Neural progenitor cell (in vitro differentiated cells): ENCODE data around the gene ASB4.

Experiments
- EZH2 ChIP-seq: fragments of 200-600 bp; sonication (generic); IDR thresholded peaks from 2 replicates; pipeline ENCODE4 v1.6.1; 2017; ENCODE audit warnings: antibody characterized with exemption, mild to moderate bottlenecking, moderate library complexity
- TF ChIP-seq, protein P1 (sequence below): fragments of 200-600 bp; sonication (generic); IDR thresholded peaks from 2 replicates; pipeline ENCODE4 v1.5.1; 2017; ENCODE audit warnings: antibody characterized with exemption, mild to moderate bottlenecking

- TF ChIP-seq, protein P1, sequence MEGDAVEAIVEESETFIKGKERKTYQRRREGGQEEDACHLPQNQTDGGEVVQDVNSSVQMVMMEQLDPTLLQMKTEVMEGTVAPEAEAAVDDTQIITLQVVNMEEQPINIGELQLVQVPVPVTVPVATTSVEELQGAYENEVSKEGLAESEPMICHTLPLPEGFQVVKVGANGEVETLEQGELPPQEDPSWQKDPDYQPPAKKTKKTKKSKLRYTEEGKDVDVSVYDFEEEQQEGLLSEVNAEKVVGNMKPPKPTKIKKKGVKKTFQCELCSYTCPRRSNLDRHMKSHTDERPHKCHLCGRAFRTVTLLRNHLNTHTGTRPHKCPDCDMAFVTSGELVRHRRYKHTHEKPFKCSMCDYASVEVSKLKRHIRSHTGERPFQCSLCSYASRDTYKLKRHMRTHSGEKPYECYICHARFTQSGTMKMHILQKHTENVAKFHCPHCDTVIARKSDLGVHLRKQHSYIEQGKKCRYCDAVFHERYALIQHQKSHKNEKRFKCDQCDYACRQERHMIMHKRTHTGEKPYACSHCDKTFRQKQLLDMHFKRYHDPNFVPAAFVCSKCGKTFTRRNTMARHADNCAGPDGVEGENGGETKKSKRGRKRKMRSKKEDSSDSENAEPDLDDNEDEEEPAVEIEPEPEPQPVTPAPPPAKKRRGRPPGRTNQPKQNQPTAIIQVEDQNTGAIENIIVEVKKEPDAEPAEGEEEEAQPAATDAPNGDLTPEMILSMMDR, result no peak
- TF ChIP-seq EZH2, result no peak
Measured at GRCh38 chr7:95440394-95441038, 45.2 kb upstream of the ASB4 start.
